ENCODE measurements around the gene CAMK1G.

Gene CAMK1G

DNA sequence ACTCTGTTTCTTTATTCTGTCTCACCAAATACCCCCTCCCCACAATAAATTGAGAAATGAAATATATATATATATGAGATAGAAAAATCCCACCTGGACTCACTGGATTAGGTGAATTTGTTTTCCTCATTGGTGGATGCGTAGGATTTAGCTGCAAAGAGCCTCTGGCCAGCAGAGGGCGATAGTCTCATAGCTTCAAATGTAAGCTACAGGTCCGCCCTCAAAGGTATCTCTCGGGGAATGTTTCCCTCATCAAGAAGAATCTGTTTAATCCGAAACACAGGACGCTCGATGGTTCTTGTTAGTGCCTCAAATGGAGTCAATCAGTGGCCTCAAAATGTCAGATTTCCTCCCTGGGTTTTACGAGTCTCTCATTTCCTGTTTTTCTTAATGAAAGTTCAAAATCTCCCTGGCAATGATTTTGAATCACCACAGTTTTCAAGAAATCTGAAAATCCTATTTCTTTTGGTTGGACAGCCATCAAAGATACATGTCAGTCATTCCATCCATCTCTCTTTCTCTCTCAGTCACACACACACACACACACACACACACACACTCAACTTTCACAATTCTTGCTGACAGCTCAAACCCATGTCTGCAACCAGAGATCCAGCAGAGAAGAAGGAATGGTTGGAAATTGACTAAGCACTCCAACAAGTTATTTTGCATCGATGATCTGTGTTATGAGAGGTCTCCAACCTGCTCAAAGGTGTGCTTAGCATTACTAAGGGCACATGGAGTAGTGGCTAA lies 13.9 kb upstream of the CAMK1G start:
- H3K36me3 ChIP-seq, result no peaks in the 10 kb centered on the region
- H3K4me1 ChIP-seq, result no peaks in the 10 kb centered on the region
- DNase-seq, result peak; percentile 85
- no peak overlapping the region for H3K4me3 ChIP-seq (ENCODE audit: low read depth, low read length)
- H3K27me3 ChIP-seq, result peaks cover 15% of the 10 kb centered on the region
- TF ChIP-seq, protein P1, sequence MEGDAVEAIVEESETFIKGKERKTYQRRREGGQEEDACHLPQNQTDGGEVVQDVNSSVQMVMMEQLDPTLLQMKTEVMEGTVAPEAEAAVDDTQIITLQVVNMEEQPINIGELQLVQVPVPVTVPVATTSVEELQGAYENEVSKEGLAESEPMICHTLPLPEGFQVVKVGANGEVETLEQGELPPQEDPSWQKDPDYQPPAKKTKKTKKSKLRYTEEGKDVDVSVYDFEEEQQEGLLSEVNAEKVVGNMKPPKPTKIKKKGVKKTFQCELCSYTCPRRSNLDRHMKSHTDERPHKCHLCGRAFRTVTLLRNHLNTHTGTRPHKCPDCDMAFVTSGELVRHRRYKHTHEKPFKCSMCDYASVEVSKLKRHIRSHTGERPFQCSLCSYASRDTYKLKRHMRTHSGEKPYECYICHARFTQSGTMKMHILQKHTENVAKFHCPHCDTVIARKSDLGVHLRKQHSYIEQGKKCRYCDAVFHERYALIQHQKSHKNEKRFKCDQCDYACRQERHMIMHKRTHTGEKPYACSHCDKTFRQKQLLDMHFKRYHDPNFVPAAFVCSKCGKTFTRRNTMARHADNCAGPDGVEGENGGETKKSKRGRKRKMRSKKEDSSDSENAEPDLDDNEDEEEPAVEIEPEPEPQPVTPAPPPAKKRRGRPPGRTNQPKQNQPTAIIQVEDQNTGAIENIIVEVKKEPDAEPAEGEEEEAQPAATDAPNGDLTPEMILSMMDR (IDR thresholded peaks at IDR 0.05; ENCODE audit: low read depth, low read length), result peak; percentile 99
- H3K9me3 ChIP-seq, result no peaks in the 10 kb centered on the region

DNA sequence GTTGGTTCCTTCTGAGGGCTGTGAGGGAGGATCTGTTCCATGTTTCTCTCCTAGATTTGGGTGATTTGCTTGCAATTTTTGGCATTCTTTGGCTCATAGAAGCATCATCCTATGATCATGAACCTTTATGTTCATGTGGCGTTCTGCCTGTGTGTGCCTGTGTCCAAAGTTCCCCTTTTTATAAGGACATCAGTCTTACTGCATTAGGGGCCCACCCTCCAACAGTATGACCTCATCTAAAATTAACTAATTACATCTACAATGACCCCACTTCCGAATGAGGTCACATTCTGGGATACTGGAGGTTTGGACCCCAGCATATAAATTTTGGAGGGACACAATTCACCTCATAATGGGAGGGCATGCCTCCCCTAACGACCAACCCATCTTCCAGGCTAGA lies 12.8 kb upstream of the CAMK1G start:
- Histone ChIP-seq H3K4me1 (no peaks in the 10 kb centered on the region), H3K4me3 (ENCODE audit: low read depth, low read length) (no peak overlapping the region), H3K36me3 (no peaks in the 10 kb centered on the region), H3K9me3 (no peaks in the 10 kb centered on the region), H3K27me3 (peaks cover 15% of the 10 kb centered on the region)
- no peak for DNase-seq
- TF ChIP-seq, protein P1 (IDR thresholded peaks at IDR 0.05; ENCODE audit: low read depth, low read length), result no peak

DNA sequence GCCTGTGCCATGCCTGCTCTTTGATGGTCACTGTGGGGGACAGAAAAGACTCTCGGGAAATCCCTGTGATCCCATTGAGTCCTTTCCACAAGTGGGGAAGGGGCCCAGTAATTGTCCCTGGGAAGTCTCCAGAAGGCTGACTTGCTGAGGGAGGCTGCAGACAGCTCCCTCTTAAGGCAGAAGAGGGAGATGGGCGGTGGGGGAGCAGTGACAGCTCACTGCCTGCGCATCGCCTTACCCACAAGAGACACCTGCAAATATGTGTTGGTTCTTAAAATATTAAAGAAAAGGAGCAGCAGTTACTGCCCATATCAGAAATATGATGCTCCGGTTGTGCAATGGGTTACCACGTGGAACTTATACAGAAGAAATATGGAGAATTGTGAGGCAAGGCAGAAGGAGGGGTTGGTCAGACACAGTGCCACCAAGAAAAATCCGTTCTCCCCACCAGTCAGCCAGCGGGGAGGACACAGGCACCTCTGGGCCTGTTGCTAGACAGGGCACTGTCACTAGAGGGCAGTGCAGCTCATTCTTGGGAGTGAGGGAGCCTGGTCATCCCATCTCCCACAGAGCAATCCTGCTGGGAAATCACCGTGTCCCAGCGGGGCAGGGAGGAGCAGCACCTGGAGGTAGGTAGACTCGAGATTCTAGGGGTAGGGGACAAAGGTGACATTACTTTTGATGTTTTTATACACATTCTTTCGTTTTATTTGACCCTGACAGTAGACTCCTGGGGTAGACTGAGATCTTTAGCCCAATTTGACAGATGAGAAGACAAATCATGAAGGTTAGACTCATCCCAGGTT lies 6.9 kb upstream of the CAMK1G start:
- peak; percentile 86 for DNase-seq
- Histone ChIP-seq H3K9me3 (no peaks in the 10 kb centered on the region), H3K4me1 (0 out of 2 replicates have a peak, but pooled peaks cover 2% of the 10 kb centered on the region), H3K27me3 (peaks cover 13% of the 10 kb centered on the region), H3K36me3 (no peaks in the 10 kb centered on the region), H3K4me3 (ENCODE audit: low read depth, low read length) (no peak overlapping the region)
- TF ChIP-seq, protein P1 (IDR thresholded peaks at IDR 0.05; ENCODE audit: low read depth, low read length), result peak; percentile 95

DNA sequence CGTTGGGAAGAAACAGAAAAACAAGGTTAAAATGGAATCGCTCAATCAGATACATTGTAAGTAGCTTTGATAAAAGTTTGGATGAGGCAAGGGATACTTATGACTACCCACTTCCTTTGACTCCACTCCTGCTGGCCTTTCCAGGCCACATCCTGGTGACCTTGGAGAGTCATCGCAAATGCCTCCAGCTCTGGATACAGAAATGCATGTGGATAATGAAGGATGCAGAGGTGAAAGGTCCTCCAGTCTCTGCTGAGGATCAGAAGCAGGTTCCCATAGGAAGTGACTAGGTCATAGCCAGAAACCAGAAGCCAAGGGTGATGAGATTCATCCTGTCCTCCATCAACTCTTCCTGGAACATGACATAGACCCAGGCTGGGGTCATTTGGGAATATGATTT lies 6.2 kb upstream of the CAMK1G start:
- Histone ChIP-seq H3K9me3 (no peaks in the 10 kb centered on the region), H3K36me3 (no peaks in the 10 kb centered on the region), H3K27me3 (peaks cover 11% of the 10 kb centered on the region), H3K4me3 (ENCODE audit: low read depth, low read length) (no peak overlapping the region), H3K4me1 (0 out of 2 replicates have a peak, but pooled peaks cover 2% of the 10 kb centered on the region)
- TF ChIP-seq, protein P1 (IDR thresholded peaks at IDR 0.05; ENCODE audit: low read depth, low read length), result no peak
- DNase-seq, result no peak

DNA sequence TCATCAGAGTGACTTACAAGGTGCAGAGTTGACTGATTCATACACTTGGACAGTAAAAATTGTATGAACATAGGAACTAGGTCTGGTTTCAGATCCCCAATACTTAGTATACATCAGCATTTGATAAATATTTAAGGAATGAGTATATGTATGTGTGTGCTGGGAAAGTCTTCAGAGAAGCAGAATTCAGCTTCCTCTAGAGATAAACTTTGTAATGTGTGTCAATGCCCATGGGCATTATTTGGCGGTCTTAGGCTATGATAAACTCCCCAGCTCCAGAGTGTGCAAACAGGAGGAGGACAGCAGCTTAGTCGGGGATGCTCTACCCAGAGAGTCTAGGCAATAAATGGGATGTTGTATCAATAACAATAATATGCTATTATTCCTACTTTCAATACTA lies 2.9 kb upstream of the CAMK1G start:
- Histone ChIP-seq H3K36me3 (no peaks in the 10 kb centered on the region), H3K4me3 (ENCODE audit: low read depth, low read length) (no peak overlapping the region), H3K4me1 (0 out of 2 replicates have a peak, but pooled peaks cover 2% of the 10 kb centered on the region), H3K9me3 (no peaks in the 10 kb centered on the region), H3K27me3 (peaks cover 8% of the 10 kb centered on the region)
- TF ChIP-seq, protein P1 (IDR thresholded peaks at IDR 0.05; ENCODE audit: low read depth, low read length), result no peak
- DNase-seq, result no peak

All from BE2C (cell line).